Measurements from ENCODE around the gene OR10A3. TPM values are rescaled to one million over a fixed set of nuclear protein-coding genes. Genes with fewer than 3 reads are reported as not detected.

Gene OR10A3
- total and polyA plus RNA-seq, 4 donors = not detected

GRCh38 chr11:7982582-7983119, 41.1 kb upstream of the OR10A3 start:
- no peak for DNase-seq
- no peak overlapping the region for H3K4me3 ChIP-seq
- no peak for TF ChIP-seq CTCF (IDR thresholded peaks at IDR 0.05; ENCODE audit: control extremely low read depth, extremely low read depth)
- no peaks in the 10 kb centered on the region for H3K36me3 ChIP-seq (ENCODE audit: control insufficient read depth in 4 of 4, insufficient read depth in 4 of 4, low read length in 4 of 4)
- WGBS, 2 donors = 66 to 87% methylated on average over 1 of the region's 1 CpG
- H3K4me1 ChIP-seq (ENCODE audit: control insufficient read depth in 5 of 5, insufficient read depth in 5 of 5, low read length in 5 of 5) = peaks cover 0 to 2% (median 0%) of the 10 kb centered on the region in 5 donors
- H3K9me3 ChIP-seq (ENCODE audit: control insufficient read depth in 4 of 4, insufficient read depth in 3 of 4, low read length in 3 of 4) = no peaks in the 10 kb centered on the region
- no peak overlapping the region for H3K27ac ChIP-seq (ENCODE audit: low read depth in 1 of 2, low read length in 1 of 2)
- H3K27me3 ChIP-seq (ENCODE audit: control insufficient read depth in 3 of 3, insufficient read depth in 3 of 3, low read length in 2 of 3) = no peaks in the 10 kb centered on the region
- ATAC-seq (ENCODE audit: insufficient read depth, low FRiP score) = no peak
- H3K9ac ChIP-seq (ENCODE audit: insufficient read depth in 1 of 2, low read length in 2 of 2) = no peak overlapping the region

DNA sequence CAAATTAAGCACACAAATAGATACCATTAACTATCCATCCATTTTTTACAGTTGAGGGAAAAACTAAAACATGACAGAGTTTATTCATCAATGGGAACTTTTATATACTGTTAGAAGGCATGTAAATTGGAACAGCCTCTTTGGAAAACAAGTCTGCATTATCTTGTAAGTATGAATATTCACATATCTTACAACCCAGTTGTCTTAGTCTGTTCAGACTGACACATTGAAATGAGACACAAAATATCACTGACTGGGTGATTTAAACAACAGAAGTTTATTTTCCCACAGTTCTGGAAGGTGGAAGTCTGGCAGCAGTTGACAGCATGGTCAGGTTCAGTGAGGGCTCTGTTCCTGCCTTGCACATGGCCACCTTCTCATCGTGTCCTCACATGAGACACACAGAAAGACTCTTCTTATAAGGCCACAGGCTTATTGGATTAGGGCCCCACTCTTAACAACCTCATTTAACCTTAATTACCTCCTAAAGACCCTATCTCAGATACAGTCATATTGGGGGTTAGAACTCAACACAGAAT, 40.2 kb upstream of the OR10A3 start:
- peaks cover 0 to 2% (median 0%) of the 10 kb centered on the region in 5 donors for H3K4me1 ChIP-seq (ENCODE audit: control insufficient read depth in 5 of 5, insufficient read depth in 5 of 5, low read length in 5 of 5)
- 72 to 88% methylated on average over 1 of the region's 1 CpG for whole genome bisulfite sequencing, 2 donors
- no peak overlapping the region for H3K9ac ChIP-seq (ENCODE audit: insufficient read depth in 1 of 2, low read length in 2 of 2)
- no peaks in the 10 kb centered on the region for H3K36me3 ChIP-seq (ENCODE audit: control insufficient read depth in 4 of 4, insufficient read depth in 4 of 4, low read length in 4 of 4)
- no peaks in the 10 kb centered on the region for H3K9me3 ChIP-seq (ENCODE audit: control insufficient read depth in 4 of 4, insufficient read depth in 3 of 4, low read length in 3 of 4)
- H3K27ac ChIP-seq (ENCODE audit: low read depth in 1 of 2, low read length in 1 of 2) = no peak overlapping the region
- no peaks in the 10 kb centered on the region for H3K27me3 ChIP-seq (ENCODE audit: control insufficient read depth in 3 of 3, insufficient read depth in 3 of 3, low read length in 2 of 3)
- H3K4me3 ChIP-seq = no peak overlapping the region
- no peak for TF ChIP-seq CTCF (IDR thresholded peaks at IDR 0.05; ENCODE audit: control extremely low read depth, extremely low read depth)
- no peak for DNase-seq
- ATAC-seq (ENCODE audit: insufficient read depth, low FRiP score) = no peak

DNA sequence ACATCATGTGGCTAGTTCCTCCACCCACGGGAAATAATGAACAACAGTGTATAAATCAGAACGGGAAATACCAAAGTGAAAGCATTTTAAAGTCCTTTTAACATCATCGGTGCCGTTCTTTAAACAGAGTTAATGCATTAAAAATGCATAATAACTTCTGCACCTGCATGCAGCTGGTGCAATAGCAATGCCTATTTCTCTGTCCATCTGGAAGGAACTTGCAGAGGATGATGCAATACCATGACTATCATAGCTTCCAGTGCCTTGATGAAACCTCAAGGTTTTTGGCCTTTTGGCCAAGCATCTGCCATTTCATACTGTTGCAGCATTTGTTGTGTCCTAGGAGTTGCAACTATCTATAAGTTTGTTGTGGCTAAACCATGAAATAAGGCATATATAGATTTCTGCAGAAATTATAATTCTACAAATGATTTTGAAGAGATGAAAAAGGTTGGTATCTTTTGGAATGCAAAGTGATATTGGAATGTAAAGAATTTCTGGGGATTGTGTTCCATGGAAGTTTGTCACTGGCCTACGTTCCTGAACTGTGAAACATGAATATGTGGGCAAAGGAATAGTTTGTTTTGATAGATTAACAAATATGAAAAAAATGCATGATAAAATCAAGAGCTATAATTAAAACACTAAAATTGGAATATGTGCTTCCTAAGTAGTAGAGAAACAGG, 35.9 kb upstream of the OR10A3 start:
- TF ChIP-seq CTCF (IDR thresholded peaks at IDR 0.05; ENCODE audit: control extremely low read depth, extremely low read depth) = no peak
- Histone ChIP-seq H3K27ac (ENCODE audit: low read depth in 1 of 2, low read length in 1 of 2) (no peak overlapping the region), H3K9ac (ENCODE audit: insufficient read depth in 1 of 2, low read length in 2 of 2) (no peak overlapping the region), H3K4me3 (no peak overlapping the region), H3K9me3 (ENCODE audit: control insufficient read depth in 4 of 4, insufficient read depth in 3 of 4, low read length in 3 of 4) (no peaks in the 10 kb centered on the region), H3K36me3 (ENCODE audit: control insufficient read depth in 4 of 4, insufficient read depth in 4 of 4, low read length in 4 of 4) (no peaks in the 10 kb centered on the region), H3K4me1 (ENCODE audit: control insufficient read depth in 5 of 5, insufficient read depth in 5 of 5, low read length in 5 of 5) (no peaks in the 10 kb centered on the region), H3K27me3 (ENCODE audit: control insufficient read depth in 3 of 3, insufficient read depth in 3 of 3, low read length in 2 of 3) (no peaks in the 10 kb centered on the region)
- DNase-seq (no peak), ATAC-seq (ENCODE audit: insufficient read depth, low FRiP score) (no peak)
- 38 to 62% methylated on average over 5 of the region's 5 CpGs for whole genome bisulfite sequencing, 2 donors
